NCI-H446 treated with DMSO at 0.1 percent for 48 hours (cell line): ENCODE measurements around the gene RAI14.

ENCODE experiments used
- DNase-seq: peaks from one replicate; lab custom pipeline; 2025; lab: John Stamatoyannopoulos, UW

The RAI14 gene

GRCh38 chr5:34854459-34855174 lies 198.5 kb downstream of the RAI14 start:
- peak; percentile 61 for DNase-seq

- DNase-seq = no peak
These were observed 201.0 kb downstream of the RAI14 start for GRCh38 chr5:34857161-34857560.

- no peak for DNase-seq
These were observed 201.8 kb downstream of the RAI14 start for GRCh38 chr5:34857894-34858293.

DNA sequence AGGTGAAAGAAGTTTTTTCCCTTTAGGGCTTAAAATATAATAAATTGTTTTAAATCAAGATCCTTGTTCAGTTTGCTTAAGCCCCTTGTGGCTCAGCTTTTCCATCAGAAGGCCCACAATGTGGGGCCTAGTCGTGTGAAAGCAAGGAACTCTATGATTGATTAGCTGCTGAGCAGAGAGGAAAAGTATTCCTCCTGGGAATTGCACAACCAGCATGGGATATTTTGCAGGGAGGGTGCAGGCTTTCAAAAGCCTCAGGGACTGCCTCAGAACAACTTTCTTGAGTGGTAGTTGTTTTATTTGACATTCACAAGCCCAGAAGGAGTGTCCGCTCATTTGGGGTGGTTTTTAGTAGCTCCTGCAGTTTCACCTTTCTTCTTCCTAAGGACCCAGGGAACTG lies 202.7 kb downstream of the RAI14 start:
- no peak for DNase-seq

DNA sequence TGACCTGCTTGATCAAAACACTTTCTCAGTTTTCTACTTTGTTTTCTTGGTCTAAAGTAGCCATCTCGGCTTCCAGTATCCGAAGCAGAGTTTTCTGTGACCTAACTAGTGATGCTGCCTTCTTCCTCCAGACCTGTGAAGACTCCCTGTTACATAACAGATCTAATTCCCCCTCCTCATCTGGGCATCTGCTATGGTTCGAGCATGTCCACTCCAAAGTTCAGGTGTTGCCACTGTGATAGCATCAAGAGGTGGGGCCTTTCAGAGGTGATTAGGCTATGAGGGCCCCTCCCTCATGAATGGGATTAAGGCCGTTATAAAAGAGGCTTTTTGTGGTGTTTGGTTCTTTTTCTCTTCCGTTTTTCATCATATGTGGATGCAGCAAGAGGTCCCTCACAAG lies 203.1 kb downstream of the RAI14 start:
- no peak for DNase-seq

DNA sequence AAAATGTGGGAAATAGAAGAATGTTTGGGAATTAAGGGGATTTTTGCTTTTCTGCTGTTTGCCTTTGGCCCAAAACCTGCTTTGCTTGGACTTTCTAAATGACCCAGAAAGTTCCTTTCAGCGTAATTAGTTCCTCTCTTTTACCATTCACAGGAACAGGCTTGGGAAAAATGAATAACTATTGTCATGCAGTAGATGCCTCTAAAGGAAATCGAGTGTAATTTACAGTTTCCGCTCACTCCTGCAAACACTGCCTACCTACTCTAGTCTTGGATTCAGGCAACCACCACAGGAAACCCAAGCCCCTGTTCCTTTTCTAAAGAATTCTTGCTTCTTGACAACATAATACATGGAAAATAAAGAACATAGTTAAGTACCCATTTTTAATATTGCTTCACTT lies 207.8 kb downstream of the RAI14 start:
- no peak for DNase-seq

- no peak for DNase-seq
These were observed 209.0 kb downstream of the RAI14 start for GRCh38 chr5:34865091-34865490.

DNA sequence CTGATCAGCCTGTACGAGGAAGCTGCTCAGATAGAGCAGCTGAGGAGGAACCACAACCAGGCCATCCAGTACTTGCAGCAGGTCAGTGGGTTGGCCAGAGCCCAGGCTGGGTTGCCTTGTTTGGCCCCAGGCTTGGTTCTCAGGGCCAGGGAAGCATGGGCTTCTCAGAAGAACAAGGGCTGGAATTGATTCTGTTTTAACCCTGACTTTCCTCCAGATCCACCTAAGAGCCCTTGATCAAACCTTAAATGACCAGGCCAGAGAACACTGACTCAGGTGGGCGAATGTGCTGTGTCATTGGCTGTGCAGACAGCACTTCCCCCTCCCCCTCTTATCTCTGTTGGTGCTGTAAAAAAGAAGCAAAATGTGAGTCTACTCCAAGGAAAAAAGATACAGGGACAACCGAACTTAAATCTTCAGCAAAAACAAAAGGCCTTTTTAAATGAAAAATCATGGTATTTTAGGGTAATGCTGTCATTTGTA lies 210.9 kb downstream of the RAI14 start:
- no peak for DNase-seq

DNA sequence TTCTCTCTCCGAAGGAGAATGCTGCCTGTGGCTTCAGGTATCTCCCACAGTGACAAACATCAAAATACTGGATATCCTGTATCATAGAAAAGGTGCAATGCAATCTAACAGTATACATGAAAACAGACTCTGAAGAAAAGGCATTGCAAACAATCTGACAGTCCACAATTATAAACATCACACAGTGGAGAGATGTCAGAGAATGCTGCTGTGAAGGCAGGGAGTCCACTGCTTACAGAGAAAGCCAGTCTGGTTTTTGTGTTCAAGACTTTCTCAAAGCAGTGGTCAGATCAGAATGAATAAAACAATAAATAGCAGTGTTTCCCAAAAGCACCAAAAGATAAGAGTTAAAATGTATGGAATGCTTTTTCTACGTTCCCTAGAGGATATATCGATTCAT lies 211.5 kb downstream of the RAI14 start:
- DNase-seq = no peak

DNA sequence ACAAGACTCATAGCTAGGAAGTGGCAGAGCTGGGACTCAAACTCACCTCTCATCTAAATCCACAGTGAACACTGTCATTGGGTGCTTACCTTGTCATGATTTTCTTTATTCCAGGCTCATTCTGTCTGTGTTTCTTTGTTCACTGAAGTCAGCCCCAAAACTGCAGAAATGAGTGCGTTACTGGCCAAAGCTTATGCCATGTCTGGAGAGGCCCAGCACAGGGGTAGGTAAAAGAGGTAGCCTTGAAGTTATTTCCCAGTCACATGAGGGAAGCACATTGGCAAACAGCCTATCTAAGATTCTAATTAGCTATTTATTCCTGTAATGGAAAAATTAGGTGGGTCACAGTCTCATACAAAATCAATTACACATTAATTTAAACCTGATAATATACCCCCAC lies 212.7 kb downstream of the RAI14 start:
- DNase-seq = no peak

DNA sequence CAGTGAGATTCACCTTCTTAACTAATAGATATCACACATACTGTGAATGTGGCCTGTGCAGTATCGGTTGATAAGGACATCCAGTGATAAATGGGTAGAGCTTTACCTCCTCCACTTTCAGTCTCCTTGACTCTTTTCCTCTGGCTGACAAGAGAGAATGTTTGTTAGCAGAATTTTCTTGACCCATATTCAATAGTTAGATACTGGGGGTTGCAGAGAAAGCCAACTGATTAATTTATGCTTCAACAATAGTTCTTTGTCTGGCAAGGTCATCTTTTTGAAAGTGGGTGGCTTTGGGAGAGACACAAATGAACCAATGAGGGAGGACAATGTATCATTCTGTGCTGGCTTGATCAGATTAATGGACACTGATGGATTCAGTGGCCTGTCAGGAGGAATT lies 213.1 kb downstream of the RAI14 start:
- no peak for DNase-seq

DNA sequence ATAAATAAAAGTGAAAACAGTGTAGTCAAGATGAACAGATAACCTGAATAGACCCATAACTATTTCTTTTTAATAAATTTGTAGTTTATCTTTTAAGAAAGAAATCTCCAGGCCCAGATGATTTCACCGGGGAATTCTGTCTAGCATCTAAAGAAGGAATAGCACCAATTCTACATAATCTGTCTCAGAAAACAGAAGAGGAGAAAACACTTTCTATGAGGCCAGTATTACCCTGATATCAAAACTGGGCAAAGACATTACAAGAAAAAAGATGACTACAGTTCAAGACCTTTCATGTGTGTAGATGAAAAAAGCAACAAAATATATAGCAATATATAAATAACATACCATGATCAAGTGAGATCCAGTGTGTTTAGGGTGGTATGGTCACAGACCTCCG lies 214.3 kb downstream of the RAI14 start:
- DNase-seq = no peak

DNA sequence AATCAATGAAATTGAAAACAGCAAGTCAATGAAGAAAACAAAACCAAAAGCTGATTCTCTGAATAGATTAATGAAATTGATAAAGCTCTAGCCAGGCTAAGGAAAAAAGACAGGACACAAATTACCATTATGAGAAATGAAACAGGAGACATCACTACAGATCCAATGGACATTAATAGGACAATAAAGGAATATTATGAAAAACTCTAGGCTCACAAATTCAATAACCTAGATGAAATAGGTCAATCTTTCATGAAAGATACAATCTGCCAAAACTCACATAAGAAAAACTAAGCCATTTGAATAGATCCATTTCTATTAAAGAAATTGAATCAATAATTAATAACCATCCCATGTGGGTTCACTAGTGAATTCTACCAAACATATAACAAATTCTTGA lies 220.1 kb downstream of the RAI14 start:
- no peak for DNase-seq

- DNase-seq = no peak
These were observed 225.1 kb downstream of the RAI14 start for GRCh38 chr5:34881246-34881645.
